RWPE2 (cell line): ENCODE measurements around the gene S100A11.
"Not testable (repeated sequence)": the region's sequence is repeated elsewhere in the genome, so short reads cannot be mapped to it uniquely, and the experiment has no call there.

Experiments
- ATAC-seq: fragments of 200-7000 bp; cut with Tn5 transposase; 3 replicates; pipeline ENCODE4 v1.9.1; 2021; ENCODE audit warnings: low read depth
- DNase-seq: peaks from one replicate; pipeline ENCODE4 v3.0.0-alpha.2; 2020; ENCODE audit warnings: low spot score
- H3K27ac ChIP-seq: fragments of 450-650 bp; 2 replicates; pipeline ENCODE4 v1.5.1; 2017; ENCODE audit warnings: mild to moderate bottlenecking; ENCODE audit not compliant: poor library complexity, severe bottlenecking
- H3K27me3 ChIP-seq: fragments of 250-450 bp; sonication (Bioruptor Pico); 2 replicates; pipeline ENCODE4 v1.5.1; 2021; ENCODE audit warnings: mild to moderate bottlenecking, moderate library complexity; ENCODE audit not compliant: insufficient read depth, poor library complexity, severe bottlenecking
- H3K36me3 ChIP-seq: fragments of 250-450 bp; sonication (Bioruptor Pico); 2 replicates; pipeline ENCODE4 v1.5.1; 2020; ENCODE audit warnings: low read depth, mild to moderate bottlenecking, moderate library complexity
- H3K4me1 ChIP-seq: fragments of 250-450 bp; sonication (Bioruptor Pico); 2 replicates; pipeline ENCODE4 v1.5.1; 2021; ENCODE audit warnings: mild to moderate bottlenecking, moderate library complexity; ENCODE audit not compliant: insufficient read depth, poor library complexity, severe bottlenecking
- H3K4me3 ChIP-seq: fragments of 250-450 bp; sonication (Bioruptor Pico); 2 replicates; pipeline ENCODE4 v1.5.1; 2021; ENCODE audit warnings: mild to moderate bottlenecking, moderate library complexity; ENCODE audit not compliant: severe bottlenecking
- H3K9me3 ChIP-seq: fragments of 250-450 bp; sonication (Bioruptor Pico); 2 replicates; pipeline ENCODE4 v1.5.1; 2021; ENCODE audit warnings: mild to moderate bottlenecking, moderate library complexity; ENCODE audit not compliant: severe bottlenecking
- TF ChIP-seq, protein P1 (sequence below): fragments of 450-650 bp; IDR thresholded peaks from one replicate; pipeline ENCODE4 v1.5.1; 2017; ENCODE audit warnings: mild to moderate bottlenecking, moderate library complexity; ENCODE audit not compliant: poor library complexity, severe bottlenecking

The S100A11 gene

DNA sequence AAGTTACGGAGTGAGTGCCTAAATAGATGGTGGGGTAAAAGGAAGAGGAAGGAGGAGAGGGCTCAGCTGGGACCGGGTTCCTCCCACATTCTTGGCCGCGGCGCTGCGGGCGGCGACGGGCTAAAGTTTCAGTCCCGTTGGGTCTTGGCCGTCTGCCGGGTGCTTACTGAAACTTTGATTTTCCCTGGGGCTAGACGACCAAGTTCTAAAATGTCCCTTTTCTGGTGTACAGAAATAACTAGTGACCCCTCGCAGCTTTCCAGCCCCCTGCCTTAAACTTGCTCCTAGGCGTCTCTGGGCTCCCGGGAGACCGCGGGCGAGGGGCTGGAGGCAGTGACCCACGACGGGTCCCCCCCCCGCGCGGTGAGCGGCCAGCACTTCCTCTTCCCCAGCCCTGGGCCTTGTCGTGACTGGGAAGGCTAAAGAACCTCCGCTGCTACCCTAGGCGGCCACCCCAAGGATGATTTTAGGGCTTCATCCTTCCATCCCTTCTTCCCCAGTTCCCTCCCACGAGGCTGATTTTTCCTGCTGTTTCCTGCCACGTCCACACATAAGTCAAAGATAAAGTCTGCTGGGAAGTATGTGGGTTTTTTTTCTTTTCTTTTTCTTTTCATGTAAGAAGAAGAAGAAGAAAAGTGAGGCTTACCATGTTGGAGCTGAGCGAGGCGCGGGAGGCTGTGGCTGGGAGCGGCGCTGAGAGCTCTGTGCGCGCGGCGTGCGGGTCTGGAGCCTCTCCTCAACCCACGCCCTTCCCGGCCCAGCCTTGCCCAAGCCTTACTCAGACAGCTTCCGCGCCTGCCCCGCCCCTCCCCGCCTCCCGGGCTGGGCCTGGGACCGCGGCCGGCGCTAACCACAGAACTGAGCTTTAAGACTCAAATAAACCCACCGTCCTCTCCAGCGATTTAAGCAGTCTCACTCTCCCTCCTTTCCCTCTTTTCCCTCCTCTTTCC lies at the start of gene S100A11:
Gene S100A11 (minus strand): TSS at position 738 of the 950 bp plus-strand sequence. CDS start 89 bp downstream, at position 649.
- Histone ChIP-seq H3K27ac (peak within 1 kb of the TSS; percentile 97), H3K27me3 (no peaks in the 10 kb centered on the region), H3K36me3 (peaks cover 51% of the 10 kb centered on the region), H3K4me1 (peaks cover 11% of the 10 kb centered on the region), H3K4me3 (peak within 1 kb of the TSS; percentile 92), H3K9me3 (no peaks in the 10 kb centered on the region)
- ATAC-seq, result peak; percentile 92
- DNase-seq, result peak; percentile 94
- TF ChIP-seq, protein P1, sequence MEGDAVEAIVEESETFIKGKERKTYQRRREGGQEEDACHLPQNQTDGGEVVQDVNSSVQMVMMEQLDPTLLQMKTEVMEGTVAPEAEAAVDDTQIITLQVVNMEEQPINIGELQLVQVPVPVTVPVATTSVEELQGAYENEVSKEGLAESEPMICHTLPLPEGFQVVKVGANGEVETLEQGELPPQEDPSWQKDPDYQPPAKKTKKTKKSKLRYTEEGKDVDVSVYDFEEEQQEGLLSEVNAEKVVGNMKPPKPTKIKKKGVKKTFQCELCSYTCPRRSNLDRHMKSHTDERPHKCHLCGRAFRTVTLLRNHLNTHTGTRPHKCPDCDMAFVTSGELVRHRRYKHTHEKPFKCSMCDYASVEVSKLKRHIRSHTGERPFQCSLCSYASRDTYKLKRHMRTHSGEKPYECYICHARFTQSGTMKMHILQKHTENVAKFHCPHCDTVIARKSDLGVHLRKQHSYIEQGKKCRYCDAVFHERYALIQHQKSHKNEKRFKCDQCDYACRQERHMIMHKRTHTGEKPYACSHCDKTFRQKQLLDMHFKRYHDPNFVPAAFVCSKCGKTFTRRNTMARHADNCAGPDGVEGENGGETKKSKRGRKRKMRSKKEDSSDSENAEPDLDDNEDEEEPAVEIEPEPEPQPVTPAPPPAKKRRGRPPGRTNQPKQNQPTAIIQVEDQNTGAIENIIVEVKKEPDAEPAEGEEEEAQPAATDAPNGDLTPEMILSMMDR, result no peak

GRCh38 chr1:152084853-152085252 lies 48.0 kb upstream of the S100A11 start:
- TF ChIP-seq, protein P1, result no peak
- Histone ChIP-seq H3K9me3 (no peaks in the 10 kb centered on the region), H3K27ac (no peak overlapping the region), H3K4me3 (no peak overlapping the region), H3K36me3 (no peaks in the 10 kb centered on the region), H3K4me1 (no peaks in the 10 kb centered on the region), H3K27me3 (peaks cover 11% of the 10 kb centered on the region)
- DNase-seq (no peak), ATAC-seq (no peak)

- H3K4me1 ChIP-seq, DNase-seq, ATAC-seq, H3K27ac ChIP-seq, H3K4me3 ChIP-seq, H3K27me3 ChIP-seq, H3K9me3 ChIP-seq, H3K36me3 ChIP-seq: not testable (repeated sequence)
Measured at GRCh38 chr1:152081026-152081425, 44.2 kb upstream of the S100A11 start.

DNA sequence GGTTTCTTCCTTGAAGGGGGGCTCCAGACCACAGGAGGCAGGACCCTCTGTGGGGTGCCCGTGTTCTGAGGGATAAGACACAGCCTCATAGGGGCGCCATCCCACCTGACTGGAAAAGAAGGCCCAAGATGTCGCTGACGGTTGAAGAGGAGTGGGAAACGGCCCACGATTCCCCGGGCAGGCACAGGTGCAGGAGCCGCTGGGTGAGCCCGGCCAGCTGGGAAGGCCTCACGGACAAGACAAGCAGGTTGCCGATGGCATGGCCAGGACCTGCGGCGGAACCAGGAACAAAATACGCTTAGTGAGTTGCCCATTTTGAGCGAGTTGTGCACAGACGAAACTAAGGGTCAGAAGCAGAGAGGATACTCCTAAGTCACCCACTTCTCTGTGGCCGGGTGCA lies 43.7 kb upstream of the S100A11 start:
- not testable (repeated sequence) for H3K4me1 ChIP-seq, H3K4me3 ChIP-seq, H3K9me3 ChIP-seq, H3K27ac ChIP-seq, H3K36me3 ChIP-seq, DNase-seq, H3K27me3 ChIP-seq, ATAC-seq

DNA sequence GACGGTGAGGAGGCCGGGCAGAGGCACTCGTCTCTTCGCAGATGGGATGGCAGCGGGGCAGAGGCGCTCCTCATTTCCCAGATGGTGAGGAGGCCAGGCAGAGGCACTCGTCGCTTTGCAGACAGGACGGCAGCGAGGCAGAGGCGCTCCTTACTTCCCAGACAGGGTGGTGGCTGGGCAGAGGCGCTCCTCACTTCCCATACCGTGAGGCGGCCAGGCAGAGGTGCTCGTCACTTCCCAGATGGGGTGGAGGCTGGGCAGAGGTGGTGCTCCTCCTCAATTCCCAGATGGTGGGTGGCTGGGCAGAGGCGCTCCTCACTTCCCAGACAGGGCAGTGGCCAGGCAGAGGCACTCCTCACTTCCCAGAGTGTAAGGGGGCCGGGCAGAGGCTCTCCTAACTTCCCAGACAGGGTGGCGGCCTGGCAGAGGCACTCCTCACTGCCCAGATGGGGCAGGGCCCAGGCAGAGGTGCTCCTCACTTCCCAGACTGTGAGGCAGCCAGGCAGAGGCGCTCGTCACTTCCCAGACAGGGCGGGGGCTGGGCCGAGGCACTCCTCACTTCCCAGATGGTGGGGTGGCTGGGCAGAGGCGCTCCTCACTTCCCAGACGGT lies 42.1 kb upstream of the S100A11 start:
- Histone ChIP-seq H3K4me3 (no peak overlapping the region), H3K27me3 (peaks cover 8% of the 10 kb centered on the region), H3K27ac (no peak overlapping the region), H3K9me3 (no peaks in the 10 kb centered on the region), H3K36me3 (no peaks in the 10 kb centered on the region), H3K4me1 (no peaks in the 10 kb centered on the region)
- TF ChIP-seq, protein P1, result no peak
- no peak for ATAC-seq
- DNase-seq, result peak; percentile 63
